WTC11 (cell line): ENCODE data around the gene PTPRN2.

Experiments used
- AFF4 ChIP-seq: sonication (generic); formaldehyde crosslinking; IDR thresholded peaks from 2 replicates; pipeline ENCODE4 v1.8.1; 2023; ENCODE audit warnings: mild to moderate bottlenecking, missing genetic modification reagents, borderline replicate concordance
- ATF6 ChIP-seq: sonication (generic); formaldehyde crosslinking; IDR thresholded peaks from 2 replicates; pipeline ENCODE4 v1.8.1; 2023; ENCODE audit warnings: mild to moderate bottlenecking, missing genetic modification reagents
- CDX4 ChIP-seq: fragments of 250-450 bp; sonication (Bioruptor Pico); IDR thresholded peaks from 2 replicates; pipeline ENCODE4 v1.9.0; 2021; ENCODE audit warnings: moderate library complexity, mild to moderate bottlenecking, inconsistent platforms, borderline replicate concordance
- CTCF ChIP-seq: fragments of 200-600 bp; IDR thresholded peaks from 2 replicates; pipeline ENCODE4 v1.8.0; 2022; ENCODE audit warnings: antibody characterized with exemption
- ETV6 ChIP-seq: sonication (generic); formaldehyde crosslinking; IDR thresholded peaks from 2 replicates; pipeline ENCODE4 v1.8.1; 2022; ENCODE audit warnings: mild to moderate bottlenecking, missing genetic modification reagents
- MAX ChIP-seq: sonication (generic); formaldehyde crosslinking; IDR thresholded peaks from 2 replicates; pipeline ENCODE4 v1.8.0; 2022; ENCODE audit warnings: mild to moderate bottlenecking, missing genetic modification reagents
- MLX ChIP-seq: sonication (generic); formaldehyde crosslinking; IDR thresholded peaks from 2 replicates; pipeline ENCODE4 v1.8.1; 2023; ENCODE audit warnings: mild to moderate bottlenecking, missing genetic modification reagents, moderate library complexity
- NR2C2 ChIP-seq: sonication (generic); formaldehyde crosslinking; IDR thresholded peaks from 2 replicates; pipeline ENCODE4 v1.8.0; 2022; ENCODE audit warnings: mild to moderate bottlenecking, missing genetic modification reagents
- PRDM15 ChIP-seq: sonication (generic); formaldehyde crosslinking; IDR thresholded peaks from 2 replicates; pipeline ENCODE4 v1.8.0; 2022; ENCODE audit warnings: missing genetic modification reagents
- PREB ChIP-seq: sonication (generic); formaldehyde crosslinking; IDR thresholded peaks from 2 replicates; pipeline ENCODE4 v1.8.1; 2022; ENCODE audit warnings: mild to moderate bottlenecking, missing genetic modification reagents, moderate library complexity, borderline replicate concordance
- ZNF317 ChIP-seq: sonication (generic); formaldehyde crosslinking; IDR thresholded peaks from 2 replicates; pipeline ENCODE4 v1.8.1; 2023; ENCODE audit warnings: low read depth, mild to moderate bottlenecking, moderate library complexity, missing genetic modification reagents, borderline replicate concordance

GRCh38 chr7:157819455-157819807 is 768.2 kb downstream of the PTPRN2 start:
- no peak for TF ChIP-seq MAX (CRISPR knock-in tag)
- no peak for TF ChIP-seq CTCF
- TF ChIP-seq MLX, result no peak
- no peak for TF ChIP-seq ATF6 (CRISPR knock-in tag)
- TF ChIP-seq ETV6 (CRISPR knock-in tag), result no peak
- no peak for TF ChIP-seq PREB (CRISPR knock-in tag)
- no peak for TF ChIP-seq PRDM15 (CRISPR knock-in tag)
- no peak for TF ChIP-seq ZNF317 (CRISPR knock-in tag)
- TF ChIP-seq AFF4 (CRISPR knock-in tag), result no peak
- no peak for TF ChIP-seq NR2C2
- TF ChIP-seq CDX4, result no peak
